Glutamatergic neuron (in vitro differentiated cells): ENCODE data around the gene LSM5. TPM values are rescaled to one million over a fixed set of nuclear protein-coding genes. Genes with fewer than 3 reads are reported as not detected.
A peak's percentile ranks its signal among the peaks of the same experiment; 100 is the strongest.

Experiments used
- DNase-seq: peaks from one replicate; pipeline ENCODE4 v3.0.0; 2022
- H3K27ac Mint-ChIP-seq: one replicate; pipeline ENCODE4 v1.8.0; 2020; ENCODE audit warnings: mild to moderate bottlenecking, mixed read lengths, inconsistent platforms; ENCODE audit not compliant: unreplicated experiment
- H3K27me3 Mint-ChIP-seq: one replicate; pipeline ENCODE4 v1.8.0; 2020; ENCODE audit warnings: mild to moderate bottlenecking, moderate library complexity, mixed read lengths, inconsistent platforms; ENCODE audit not compliant: unreplicated experiment
- H3K36me3 Mint-ChIP-seq: one replicate; pipeline ENCODE4 v1.8.0; 2020; ENCODE audit warnings: mild to moderate bottlenecking, mixed read lengths, inconsistent platforms; ENCODE audit not compliant: unreplicated experiment
- H3K4me1 Mint-ChIP-seq: one replicate; pipeline ENCODE4 v1.8.0; 2020; ENCODE audit warnings: mild to moderate bottlenecking, low read depth, mixed read lengths, inconsistent platforms; ENCODE audit not compliant: unreplicated experiment
- H3K4me3 Mint-ChIP-seq: one replicate; pipeline ENCODE4 v1.8.0; 2020; ENCODE audit warnings: mild to moderate bottlenecking, mixed read lengths, inconsistent platforms; ENCODE audit not compliant: unreplicated experiment
- H3K9me3 Mint-ChIP-seq: one replicate; pipeline ENCODE4 v1.8.0; 2020; ENCODE audit warnings: mild to moderate bottlenecking, moderate library complexity, mixed read lengths, inconsistent platforms; ENCODE audit not compliant: unreplicated experiment
- CTCF ChIP-seq: fragments of 200-600 bp; sonication (generic); IDR thresholded peaks from one replicate; pipeline ENCODE4 v1.5.0; 2021; ENCODE audit not compliant: partially characterized antibody, unreplicated experiment
- total RNA-seq: library from RNA; stranded (reverse); fragmentation: NEBNext Ultra II Directional; extraction: Animal tissue kit (Norgen Biotek cat#: 25700); gene quantifications from one replicate; pipeline ENCODE4 v1.2.1, GENCODE V29; 2021; ENCODE audit not compliant: unreplicated experiment

LSM5 gene
- total RNA-seq, 1 donor from 2014 or later = 46.6 TPM

- Mint-ChIP-seq H3K4me1 (peaks cover 8% of the 10 kb centered on the region), H3K27ac (peak overlapping the region; percentile 59), H3K9me3 (peaks cover 10% of the 10 kb centered on the region), H3K27me3 (no peaks in the 10 kb centered on the region), H3K4me3 (no peak overlapping the region), H3K36me3 (peaks cover 19% of the 10 kb centered on the region)
- DNase-seq = no peak
- TF ChIP-seq CTCF = no peak
Measured at GRCh38 chr7:32525839-32526238, 35.7 kb upstream of the LSM5 start.

- Mint-ChIP-seq H3K9me3 (peaks cover 14% of the 10 kb centered on the region), H3K4me1 (peaks cover 8% of the 10 kb centered on the region), H3K36me3 (peaks cover 30% of the 10 kb centered on the region), H3K4me3 (no peak overlapping the region), H3K27ac (no peak overlapping the region), H3K27me3 (peaks cover 2% of the 10 kb centered on the region)
- no peak for TF ChIP-seq CTCF
- DNase-seq = no peak
Measured at GRCh38 chr7:32524631-32525030, 34.5 kb upstream of the LSM5 start.

- Mint-ChIP-seq H3K4me1 (peaks cover 8% of the 10 kb centered on the region), H3K9me3 (peaks cover 15% of the 10 kb centered on the region), H3K4me3 (no peak overlapping the region), H3K27me3 (peaks cover 2% of the 10 kb centered on the region), H3K36me3 (peaks cover 32% of the 10 kb centered on the region), H3K27ac (no peak overlapping the region)
- TF ChIP-seq CTCF = no peak
- DNase-seq = no peak
Measured at GRCh38 chr7:32522746-32523530, 32.8 kb upstream of the LSM5 start.

- Mint-ChIP-seq H3K4me3 (no peak overlapping the region), H3K27ac (no peak overlapping the region), H3K9me3 (peaks cover 21% of the 10 kb centered on the region), H3K36me3 (peaks cover 55% of the 10 kb centered on the region), H3K4me1 (no peaks in the 10 kb centered on the region), H3K27me3 (peaks cover 2% of the 10 kb centered on the region)
- DNase-seq = no peak
- no peak for TF ChIP-seq CTCF
Measured at GRCh38 chr7:32519763-32520162, 29.6 kb upstream of the LSM5 start.

GRCh38 chr7:32518534-32519140 is 28.5 kb upstream of the LSM5 start:
- peaks cover 2% of the 10 kb centered on the region for H3K27me3 Mint-ChIP-seq
- DNase-seq = no peak
- H3K4me3 Mint-ChIP-seq = no peak overlapping the region
- H3K4me1 Mint-ChIP-seq = no peaks in the 10 kb centered on the region
- H3K27ac Mint-ChIP-seq = no peak overlapping the region
- H3K36me3 Mint-ChIP-seq = peaks cover 62% of the 10 kb centered on the region
- TF ChIP-seq CTCF = no peak
- H3K9me3 Mint-ChIP-seq = peaks cover 21% of the 10 kb centered on the region
